HCT116 (cell line): ENCODE data around the gene TNFAIP8L3. TPM values are rescaled to one million over a fixed set of nuclear protein-coding genes. Genes with fewer than 3 reads are reported as not detected.

ENCODE experiments used
- ATAC-seq: fragments of 200-7000 bp; cut with Tn5 transposase; 2 replicates; pipeline ENCODE4 v1.9.1; 2020; ENCODE audit warnings: mild to moderate bottlenecking, moderate library complexity
- BruUV-seq: library from RNA; stranded (reverse); fragments of 400-500 nt; replicated peaks from 2 replicates; lab custom pipeline; 2021; lab: Mats Ljungman, UMichigan
- CTCF ChIA-PET: fragments of 300-600 bp; sonication (Branson Sonifier 250); formaldehyde crosslinking; loops from one replicate; lab custom pipeline; 2021; ENCODE audit warnings: antibody characterized with exemption; lab: Charles Lee
- POLR2A ChIA-PET: fragments of 300-600, 350-600 bp; sonication (Branson Sonifier 250); formaldehyde crosslinking; loops from one replicate; lab custom pipeline; 2021; ENCODE audit warnings: antibody characterized with exemption; lab: Charles Lee
- RAD21 ChIA-PET, 2 experiments: fragments of 300-600 bp; sonication (Branson Sonifier 250); formaldehyde crosslinking; loops; one replicate each; lab custom pipeline; 2023; ENCODE audit warnings: low total read pairs in 2 of 2; ENCODE audit not compliant: uncharacterized antibody in 2 of 2, unreplicated experiment in 2 of 2, low non-redundant PET in 1 of 2; lab: Charles Lee
- DNase-seq: peaks from one replicate; pipeline ENCODE4 v3.0.0-alpha.2; 2010; ENCODE audit warnings: low read depth, low spot score
- H2AFZ ChIP-seq: fragments of 200-600 bp; shearing (Covaris generic), sonication (generic); 2 replicates; pipeline ENCODE4 v1.6.1; 2017; ENCODE audit warnings: low read depth, mixed run types, mixed read lengths, antibody characterized with exemption, low read length; ENCODE audit not compliant: poor library complexity, severe bottlenecking
- H3K27ac ChIP-seq: 2 replicates; pipeline ENCODE4 v1.5.1; 2012; ENCODE audit warnings: low read depth, low read length
- H3K27me3 ChIP-seq: fragments of 200-600 bp; sonication (generic); 2 replicates; pipeline ENCODE4 v1.6.1; 2016; ENCODE audit warnings: mixed run types, low read length, mixed read lengths; ENCODE audit not compliant: insufficient read depth
- H3K36me3 ChIP-seq, 2 experiments: fragments of 200-500 bp in 1 of 2; fragments of 200-600 bp in 1 of 2; sonication (Bioruptor generic) in 1 of 2; sonication (generic) in 1 of 2; 2 replicates each; pipeline versions ENCODE4 v1.5.1 to v1.6.1; 2014 to 2016; ENCODE audit warnings: low read length in 2 of 2, inconsistent platforms in 1 of 2, mixed read lengths in 1 of 2, mixed run types in 1 of 2; ENCODE audit not compliant: insufficient read depth in 2 of 2, control insufficient read depth in 1 of 2
- H3K4me1 ChIP-seq, 2 experiments: fragments of 200-600 bp in 1 of 2; sonication (generic) in 1 of 2; 2 replicates each; pipeline versions ENCODE4 v1.5.1 to v1.6.1; 2012 to 2017; ENCODE audit warnings: low read length in 2 of 2, inconsistent platforms in 1 of 2, mild to moderate bottlenecking in 1 of 2, mixed read lengths in 1 of 2, mixed run types in 1 of 2, moderate library complexity in 1 of 2; ENCODE audit not compliant: insufficient read depth in 2 of 2, control insufficient read depth in 1 of 2
- H3K4me2 ChIP-seq: fragments of 200-600 bp; sonication (generic); 2 replicates; pipeline ENCODE4 v1.6.1; 2017; ENCODE audit warnings: mixed run types, low read length, mixed read lengths
- H3K4me3 ChIP-seq, 2 experiments: fragments of 200-600 bp in 1 of 2; sonication (generic) in 1 of 2; replicated peaks in 1 of 2; 2 replicates each; pipeline ENCODE4 v1.5.1; 2011 to 2016; ENCODE audit warnings: low read length in 2 of 2, control low read depth in 1 of 2, low read depth in 1 of 2, mild to moderate bottlenecking in 1 of 2, mixed read lengths in 1 of 2, mixed run types in 1 of 2
- H3K79me2 ChIP-seq: fragments of 200-600 bp; sonication (generic); 2 replicates; pipeline ENCODE4 v1.6.1; 2017; ENCODE audit warnings: mild to moderate bottlenecking, mixed run types, low read length, moderate library complexity, mixed read lengths; ENCODE audit not compliant: insufficient read depth
- H3K9ac ChIP-seq: fragments of 200-600 bp; sonication (generic); 2 replicates; pipeline ENCODE4 v1.6.1; 2016; ENCODE audit warnings: low read length, mixed read lengths
- H3K9me2 ChIP-seq: fragments of 200-600 bp; sonication (generic), shearing (Covaris generic); 2 replicates; pipeline ENCODE4 v1.6.1; 2017; ENCODE audit warnings: mixed run types, mild to moderate bottlenecking, moderate library complexity; ENCODE audit not compliant: insufficient read depth
- H3K9me3 ChIP-seq, 2 experiments: fragments of 200-500 bp in 1 of 2; fragments of 200-600 bp in 1 of 2; sonication (Bioruptor generic) in 1 of 2; sonication (generic) in 1 of 2; 2 replicates each; pipeline ENCODE4 v1.6.1; 2014 to 2017; ENCODE audit warnings: low read length in 2 of 2, mixed read lengths in 2 of 2, inconsistent platforms in 1 of 2, low read depth in 1 of 2, mild to moderate bottlenecking in 1 of 2, mixed run types in 1 of 2, moderate library complexity in 1 of 2; ENCODE audit not compliant: control insufficient read depth in 1 of 2, insufficient read depth in 1 of 2
- H4K20me1 ChIP-seq: fragments of 200-600 bp; sonication (generic), shearing (Covaris generic); 2 replicates; pipeline ENCODE4 v1.6.1; 2017; ENCODE audit warnings: mixed run types, mild to moderate bottlenecking, moderate library complexity; ENCODE audit not compliant: insufficient read depth
- ATF3 ChIP-seq: IDR thresholded peaks from 2 replicates; pipeline ENCODE4 v1.6.1; 2012
- CBX3 ChIP-seq: IDR thresholded peaks from 2 replicates; pipeline ENCODE4 v1.6.1; 2012; ENCODE audit warnings: low read depth
- EZH2 ChIP-seq: fragments of 200-600 bp; sonication (generic); IDR thresholded peaks from 2 replicates; pipeline ENCODE4 v1.6.1; 2017; ENCODE audit warnings: antibody characterized with exemption, mixed run types
- FOSL1 ChIP-seq: IDR thresholded peaks from 2 replicates; pipeline ENCODE4 v1.6.1; 2012; ENCODE audit warnings: low read depth
- POLR2A ChIP-seq: IDR thresholded peaks from 2 replicates; pipeline ENCODE4 v1.7.0; 2011; ENCODE audit warnings: borderline replicate concordance; ENCODE audit not compliant: insufficient read depth, insufficient read length; ENCODE audit errors: extremely low read depth
- POLR2AphosphoS5 ChIP-seq: IDR thresholded peaks from 2 replicates; pipeline ENCODE4 v1.6.1; 2011; ENCODE audit warnings: mild to moderate bottlenecking, low read depth, low read length, moderate library complexity
- RAD21 ChIP-seq: IDR thresholded peaks from 2 replicates; pipeline ENCODE4 v1.6.1; 2012; ENCODE audit warnings: low read depth, mild to moderate bottlenecking
- REST ChIP-seq: IDR thresholded peaks from 2 replicates; pipeline ENCODE4 v1.6.1; 2012; ENCODE audit warnings: low read depth
- SP1 ChIP-seq: IDR thresholded peaks from 2 replicates; pipeline ENCODE4 v1.6.1; 2012; ENCODE audit warnings: low read depth
- SRF ChIP-seq: IDR thresholded peaks from 2 replicates; pipeline ENCODE4 v1.6.1; 2012; ENCODE audit warnings: low read depth
- TCF7L2 ChIP-seq: IDR thresholded peaks from 2 replicates; pipeline ENCODE4 v1.7.0; 2011; ENCODE audit warnings: borderline replicate concordance, inconsistent platforms; ENCODE audit not compliant: insufficient read depth, insufficient read length; ENCODE audit errors: extremely low read depth
- YY1 ChIP-seq: IDR thresholded peaks from 2 replicates; pipeline ENCODE4 v1.6.1; 2011; ENCODE audit warnings: low read length, low read depth, moderate library complexity, mild to moderate bottlenecking; ENCODE audit not compliant: insufficient replicate concordance; ENCODE audit errors: extremely low read depth
- ZFX ChIP-seq: fragments of 450-650 bp; IDR thresholded peaks from 2 replicates; pipeline ENCODE4 v1.6.1; 2017
- intact Hi-C: fragments of 100-400 bp; cut with micrococcal nuclease; formaldehyde crosslinking; loops from 2 replicates; pipeline ENCODE4 v1.10.0; 2022
- total RNA-seq: library from RNA; stranded (reverse); gene quantifications from one replicate; pipeline ENCODE4 v1.2.1, GENCODE V29; 2021; ENCODE audit not compliant: unreplicated experiment

TNFAIP8L3 gene
- total RNA-seq, 1 experiment from 2014 or later = 0.47 TPM

- TF ChIP-seq FOSL1 = no peak
- TF ChIP-seq EZH2 = no peak
- H3K27me3 ChIP-seq = no peaks in the 10 kb centered on the region
- no TSS peak for BruUV-seq
- H3K4me2 ChIP-seq = no peak overlapping the region
- no peaks in the 10 kb centered on the region for H3K79me2 ChIP-seq
- POLR2A ChIA-PET = no interaction called here
- no peaks in the 10 kb centered on the region for H3K9me2 ChIP-seq
- H3K9me3 ChIP-seq = no peaks in the 10 kb centered on the region
- no peak for ATAC-seq
- CTCF ChIA-PET = no interaction called here
- H3K27ac ChIP-seq = no peak overlapping the region
- intact Hi-C loops = no loop called here
- H3K4me1 ChIP-seq = no peaks in the 10 kb centered on the region
- no peaks in the 10 kb centered on the region for H3K36me3 ChIP-seq
- no peak overlapping the region for H3K4me3 ChIP-seq
- no peak for DNase-seq
- no peak overlapping the region for H2AFZ ChIP-seq
- no peaks in the 10 kb centered on the region for H4K20me1 ChIP-seq
- RAD21 ChIA-PET = no interaction called here
- no peak overlapping the region for H3K9ac ChIP-seq
These were observed 27.2 kb downstream of the TNFAIP8L3 start for GRCh38 chr15:51067510-51067909.

GRCh38 chr15:51065781-51066180 is 28.9 kb downstream of the TNFAIP8L3 start:
- no peak for ATAC-seq
- Histone ChIP-seq H3K27me3 (no peaks in the 10 kb centered on the region), H3K79me2 (no peaks in the 10 kb centered on the region), H3K4me3 (no peak overlapping the region), H3K9me2 (no peaks in the 10 kb centered on the region), H3K4me2 (no peak overlapping the region), H3K9me3 (no peaks in the 10 kb centered on the region), H2AFZ (no peak overlapping the region), H4K20me1 (no peaks in the 10 kb centered on the region), H3K4me1 (no peaks in the 10 kb centered on the region), H3K27ac (no peak overlapping the region), H3K9ac (no peak overlapping the region), H3K36me3 (no peaks in the 10 kb centered on the region)
- no peak for DNase-seq
- BruUV-seq = no TSS peak
- ChIA-PET RAD21 (no interaction called here), POLR2A (no interaction called here), CTCF (no interaction called here)
- intact Hi-C loops = no loop called here
- no peak for TF ChIP-seq SP1
- TF ChIP-seq ZFX = no peak
- no peak for TF ChIP-seq POLR2A
- TF ChIP-seq RAD21 = no peak
- TF ChIP-seq YY1 = no peak
- no peak for TF ChIP-seq FOSL1
- no peak for TF ChIP-seq CBX3
- TF ChIP-seq ATF3 = no peak
- TF ChIP-seq SRF = no peak
- no peak for TF ChIP-seq POLR2AphosphoS5
- no peak for TF ChIP-seq REST
- TF ChIP-seq TCF7L2 = no peak
